GM19193 (cell line): ENCODE results near the gene KCTD11.

Experiments used
- POLR2A ChIP-seq: IDR thresholded peaks from 4 replicates; pipeline ENCODE4 v1.6.1; 2011; ENCODE audit not compliant: insufficient read depth, insufficient read length; ENCODE audit errors: extremely low read depth

KCTD11 gene

DNA sequence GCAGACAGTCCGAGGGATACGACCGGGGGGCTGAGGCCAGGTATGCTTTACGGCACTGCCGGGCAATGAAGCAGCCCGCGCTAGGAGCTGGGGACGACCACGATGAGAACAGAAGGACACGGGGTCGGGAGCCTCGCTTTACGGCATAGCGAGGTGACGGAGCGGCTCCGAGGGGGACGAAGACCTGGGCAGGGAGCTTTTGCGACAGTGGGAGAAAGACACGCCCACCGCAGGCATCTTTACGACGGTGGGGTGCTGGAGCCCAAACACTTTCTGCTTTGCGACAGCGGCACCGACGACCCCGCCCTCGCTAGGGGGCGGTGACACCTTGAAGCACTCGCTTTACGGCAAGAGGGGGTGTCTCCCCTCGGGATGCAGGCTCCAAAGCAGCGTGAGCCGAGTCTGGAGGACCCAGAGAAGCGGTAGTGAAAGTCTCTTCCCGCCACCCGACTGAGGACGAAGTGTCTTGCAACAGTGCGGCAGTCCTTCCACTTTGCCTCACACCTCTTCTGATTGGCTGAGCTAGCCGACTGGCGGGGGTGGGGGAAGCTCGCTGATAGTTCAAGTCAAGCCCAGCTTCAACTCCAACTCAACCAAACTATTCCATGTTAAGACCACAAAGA lies 22.5 kb upstream of the KCTD11 start:
- TF ChIP-seq POLR2A, result peak; percentile 75

- TF ChIP-seq POLR2A, result no peak
Observed at GRCh38 chr17:7329997-7330637, 21.8 kb upstream of the KCTD11 start.

GRCh38 chr17:7330638-7331015 lies 21.3 kb upstream of the KCTD11 start:
- TF ChIP-seq POLR2A, result no peak

DNA sequence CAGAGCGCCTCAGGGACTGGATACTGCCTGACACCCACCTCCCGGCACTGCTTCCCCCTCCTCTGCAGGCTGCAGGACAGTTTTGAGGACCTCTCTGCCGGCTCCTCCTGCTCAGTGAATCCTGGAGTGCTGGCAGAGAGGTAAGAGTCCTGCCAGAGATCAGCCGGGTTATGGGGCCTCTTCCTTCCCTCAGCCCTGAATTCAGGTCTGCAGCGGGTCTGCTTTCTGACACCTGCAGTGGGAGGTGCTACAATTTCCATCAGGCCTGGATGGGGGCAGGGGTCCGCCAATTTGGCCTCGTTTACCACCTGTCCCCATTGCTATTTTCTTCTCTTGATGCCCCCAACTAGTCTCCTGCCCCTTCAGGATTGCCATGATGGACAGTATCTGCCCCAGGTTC lies 19.9 kb upstream of the KCTD11 start:
- no peak for TF ChIP-seq POLR2A

DNA sequence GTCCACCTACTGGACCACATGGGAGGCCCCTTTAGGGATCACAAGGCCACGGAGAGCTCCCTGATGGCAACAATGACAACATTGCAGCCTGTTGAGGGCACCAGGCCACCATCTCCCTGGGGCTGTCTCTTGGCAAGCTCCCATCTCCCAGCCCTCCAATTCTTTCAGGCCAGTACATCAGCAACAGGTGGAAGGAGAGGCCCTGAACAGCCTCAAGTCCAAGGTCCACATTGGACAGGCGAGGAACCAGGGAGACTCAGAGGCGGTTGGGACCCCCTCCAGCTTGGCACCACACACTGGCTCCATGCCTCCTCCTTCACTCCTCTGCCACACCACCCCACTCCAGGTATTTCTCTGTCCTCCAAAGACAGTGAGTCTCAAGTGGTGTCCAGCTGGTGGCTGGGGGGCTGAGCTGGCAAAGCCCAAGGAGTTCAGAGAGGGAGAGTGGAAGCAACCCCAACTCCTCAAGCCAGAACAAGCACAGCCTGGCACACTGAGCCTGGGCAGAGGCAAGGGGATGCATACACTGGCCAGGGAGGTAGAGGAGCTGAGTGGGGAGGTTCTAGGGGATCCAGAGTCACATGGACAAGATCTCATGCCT lies 16.9 kb upstream of the KCTD11 start:
- TF ChIP-seq POLR2A, result no peak

- peak; percentile 57 for TF ChIP-seq POLR2A
Observed at GRCh38 chr17:7336240-7337175, 15.5 kb upstream of the KCTD11 start, which contains the start of gene ACAP1. TSS of gene ACAP1 (plus strand) at chr17:7336529. CDS start at chr17:7336735, 206 bp downstream.

DNA sequence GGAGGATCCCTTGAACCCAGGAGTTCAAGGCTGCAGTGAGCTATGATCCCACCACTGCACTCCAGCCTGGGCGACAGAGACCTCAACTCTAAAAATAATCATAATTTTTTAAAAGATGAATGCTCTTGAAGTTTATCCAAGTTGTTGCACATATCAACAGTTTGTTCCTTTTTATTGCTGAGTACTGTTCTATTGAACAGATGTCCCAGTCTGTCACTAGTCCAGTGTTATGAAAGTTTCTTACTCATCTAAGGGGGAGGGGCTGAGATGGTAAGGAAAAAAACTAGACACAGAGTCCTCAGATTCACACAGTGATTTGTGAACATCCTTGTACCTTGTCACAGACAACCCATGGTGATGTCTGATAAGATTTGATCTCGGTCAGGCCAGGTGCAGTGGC lies 11.8 kb upstream of the KCTD11 start:
- TF ChIP-seq POLR2A, result no peak

DNA sequence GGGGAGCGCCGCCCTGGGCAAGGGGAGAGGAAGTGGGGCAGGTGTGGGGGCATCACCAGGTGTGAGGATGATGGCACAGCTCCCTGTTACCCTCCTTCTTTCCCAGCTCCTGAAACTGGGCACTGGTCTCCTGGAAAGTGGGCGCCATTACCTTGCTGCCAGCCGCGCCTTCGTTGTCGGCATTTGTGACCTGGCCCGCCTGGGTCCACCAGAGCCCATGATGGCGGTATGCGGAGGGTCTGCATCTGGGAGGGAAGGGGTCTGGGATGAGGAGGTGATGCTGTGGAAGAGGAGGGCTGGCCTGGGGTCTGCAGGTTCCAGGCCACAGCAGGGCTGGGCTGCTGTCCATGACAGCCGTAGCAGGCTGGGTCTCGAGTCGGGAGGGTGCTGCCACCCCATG lies 10.1 kb upstream of the KCTD11 start:
- no peak for TF ChIP-seq POLR2A

DNA sequence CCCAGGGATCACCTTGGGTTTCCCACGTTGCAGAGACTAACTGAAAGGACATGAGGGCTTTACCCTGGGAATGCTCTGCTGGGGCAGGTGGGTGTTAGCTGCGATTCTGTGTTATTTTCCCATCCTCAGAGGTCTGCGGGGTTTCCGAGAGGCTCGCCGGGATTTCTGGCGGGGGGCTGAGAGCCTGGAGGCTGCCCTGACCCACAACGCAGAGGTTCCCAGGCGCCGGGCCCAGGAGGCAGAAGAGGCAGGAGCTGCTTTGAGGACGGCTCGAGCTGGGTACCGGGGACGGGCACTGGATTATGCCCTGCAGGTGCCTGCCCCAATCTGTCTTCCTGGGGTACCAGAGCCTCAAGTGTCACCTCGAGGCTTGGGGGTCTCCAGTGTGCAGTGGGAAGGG lies 8.7 kb upstream of the KCTD11 start:
- TF ChIP-seq POLR2A, result no peak

- no peak for TF ChIP-seq POLR2A
Observed at GRCh38 chr17:7346761-7347614, 5.0 kb upstream of the KCTD11 start.

- TF ChIP-seq POLR2A, result no peak
Observed at GRCh38 chr17:7347630-7348477, 4.1 kb upstream of the KCTD11 start.

DNA sequence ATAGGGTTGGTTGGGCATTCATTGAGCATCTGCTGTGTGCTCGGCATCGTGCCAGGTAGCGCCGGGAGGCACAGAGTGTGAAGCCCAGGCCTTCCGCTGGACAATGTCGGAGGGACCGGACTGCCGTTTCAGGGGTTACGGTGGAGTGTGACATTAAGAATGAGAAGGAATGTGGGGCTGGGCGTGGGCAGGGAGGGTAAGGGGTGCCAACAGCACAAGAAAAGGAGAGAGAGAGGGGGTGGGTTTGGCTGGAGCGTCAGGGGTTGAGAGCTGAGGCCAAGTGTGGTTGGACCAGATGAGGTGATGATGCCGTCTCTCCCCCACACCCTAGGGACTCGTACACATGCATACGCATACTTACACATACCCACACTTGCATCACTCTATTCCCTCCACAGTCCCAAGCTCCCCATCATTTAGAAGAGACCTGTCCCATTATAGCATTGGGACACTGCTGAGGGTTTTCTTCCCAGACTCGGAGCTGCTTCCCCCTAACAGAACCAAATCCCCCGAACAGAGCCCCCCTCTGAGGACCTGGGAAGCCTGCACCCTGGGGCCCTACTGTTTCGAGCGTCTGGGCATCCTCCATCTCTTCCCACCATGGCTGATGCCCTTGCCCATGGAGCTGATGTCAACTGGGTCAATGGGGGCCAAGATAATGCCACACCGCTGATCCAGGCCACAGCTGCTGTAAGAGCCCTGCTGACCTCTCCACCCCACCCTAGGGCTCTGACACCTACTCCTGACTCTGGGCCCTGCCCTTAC lies 3.3 kb upstream of the KCTD11 start:
- no peak for TF ChIP-seq POLR2A

DNA sequence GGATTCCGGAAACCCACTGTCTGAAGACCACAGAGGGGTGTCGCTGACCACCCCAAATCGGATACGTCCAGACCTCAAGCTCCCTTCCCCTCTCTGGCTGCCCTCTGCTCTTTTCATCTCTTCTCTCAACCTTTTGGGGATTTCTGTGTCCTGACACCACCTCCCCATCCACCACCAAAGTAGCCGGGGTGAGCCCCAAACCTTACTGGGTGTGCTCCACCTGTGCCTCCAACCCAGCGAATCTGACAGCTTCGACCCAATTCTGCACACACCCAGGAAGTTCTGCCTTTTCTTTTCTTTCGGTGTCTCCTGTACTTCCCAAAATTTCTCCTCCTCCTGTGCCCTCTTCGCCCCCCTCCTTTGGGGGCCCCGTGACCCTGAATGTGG lies 534 bp downstream of the KCTD11 start:
- TF ChIP-seq POLR2A, result no peak

- no peak for TF ChIP-seq POLR2A
Observed at GRCh38 chr17:7352910-7353635, 1.1 kb downstream of the KCTD11 start.
